Testis (tissue), 3 donors: ENCODE results near the gene GPC3. TPM values are rescaled to one million over a fixed set of nuclear protein-coding genes. Genes with fewer than 3 reads are reported as not detected.

Source experiments
- DNase-seq: peaks from one replicate; pipeline ENCODE4 v3.0.0-alpha.2; 2019
- H3K27ac ChIP-seq, 2 donors: fragments of 200-600 bp; sonication (generic); one replicate each; pipeline ENCODE4 v1.5.1; 2019
- H3K27me3 ChIP-seq: fragments of 200-600 bp; sonication (generic); one replicate; pipeline ENCODE4 v1.5.1; 2019
- H3K36me3 ChIP-seq: fragments of 200-600 bp; sonication (generic); one replicate; pipeline ENCODE4 v1.5.1; 2017; ENCODE audit warnings: low read depth; ENCODE audit errors: missing control alignments
- H3K4me1 ChIP-seq: fragments of 200-600 bp; sonication (generic); one replicate; pipeline ENCODE4 v1.5.1; 2019
- H3K4me3 ChIP-seq, 2 donors: fragments of 200-600 bp; sonication (generic); one replicate each; pipeline ENCODE4 v1.5.1; 2017 to 2019
- H3K9me3 ChIP-seq: fragments of 200-600 bp; sonication (generic); one replicate; pipeline ENCODE4 v1.5.1; 2017
- POLR2A ChIP-seq: fragments of 450-650 bp; IDR thresholded peaks from one replicate; pipeline ENCODE4 v1.6.1; 2017; ENCODE audit warnings: antibody characterized with exemption, mild to moderate bottlenecking, moderate library complexity
- WGBS, 2 donors: methylation state at CpG; one replicate each; pipeline ENCODE4 v1.1.5; 2018; 5-methylcytosine and 5-hydroxymethylcytosine counted together
- intact Hi-C: fragments of 100-400 bp; cut with DNase I; formaldehyde crosslinking; loops from one replicate; pipeline ENCODE4 v1.15.1; 2023; ENCODE audit warnings: low total_unique reads
- polyA plus RNA-seq: library from polyadenylated mRNA; stranded (reverse); fragments of 350-450 nt; fragmentation: Illumina TruSeq; extraction: RNeasy Lipid Tissue Mini Kit (QIAGEN cat#74804); gene quantifications from one replicate; pipeline ENCODE4 v1.2.3, GENCODE V29; 2014; ENCODE audit warnings: low read depth, low replicate concordance; ENCODE audit not compliant: insufficient read depth
- total RNA-seq, 2 donors: library from RNA; depleted of rRNA; stranded (reverse); fragments of >200 nt; gene quantifications; one replicate each; pipeline ENCODE4 v1.2.3, GENCODE V29; 2016
- TF ChIP-seq, protein P1 (sequence below), 3 experiments: fragments of 450-650 bp in 2 of 3; fragments of 200-600 bp in 1 of 3; sonication (generic) in 1 of 3; IDR thresholded peaks; one replicate each; pipeline ENCODE4 v1.5.1; 2016 to 2019; ENCODE audit warnings: antibody characterized with exemption in 3 of 3, mild to moderate bottlenecking in 2 of 3, moderate library complexity in 1 of 3

GPC3 gene
- total and polyA plus RNA-seq, 3 donors from 2014 or later = 4.9 to 12.9 (median 5.4) TPM

DNA sequence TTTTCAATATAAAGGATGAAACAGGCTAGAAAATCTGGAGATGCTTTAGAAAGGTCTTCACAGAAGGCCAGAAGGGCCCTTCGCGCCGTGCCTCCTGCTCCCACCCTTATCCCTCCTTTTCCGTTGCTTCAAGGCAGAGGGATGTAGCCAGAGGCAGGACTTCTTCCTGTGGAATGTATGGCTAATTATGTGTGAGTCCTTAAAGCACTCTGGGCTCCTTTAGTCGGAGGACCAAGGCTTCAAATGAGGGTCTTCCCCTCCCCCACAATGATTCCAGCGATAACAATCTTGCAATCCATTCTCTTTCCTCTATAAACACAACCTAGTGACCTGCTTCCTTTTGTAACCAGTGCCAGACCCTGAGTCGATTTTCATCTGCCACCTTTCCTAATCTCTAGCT, 103.5 kb downstream of the GPC3 start:
- Histone ChIP-seq H3K27me3 (no peaks in the 10 kb centered on the region), H3K9me3 (no peaks in the 10 kb centered on the region), H3K36me3 (no peaks in the 10 kb centered on the region), H3K4me3 (no peak overlapping the region), H3K27ac (no peak overlapping the region), H3K4me1 (no peaks in the 10 kb centered on the region)
- intact Hi-C loops = no loop called here
- no peak for TF ChIP-seq POLR2A
- TF ChIP-seq, protein P1, sequence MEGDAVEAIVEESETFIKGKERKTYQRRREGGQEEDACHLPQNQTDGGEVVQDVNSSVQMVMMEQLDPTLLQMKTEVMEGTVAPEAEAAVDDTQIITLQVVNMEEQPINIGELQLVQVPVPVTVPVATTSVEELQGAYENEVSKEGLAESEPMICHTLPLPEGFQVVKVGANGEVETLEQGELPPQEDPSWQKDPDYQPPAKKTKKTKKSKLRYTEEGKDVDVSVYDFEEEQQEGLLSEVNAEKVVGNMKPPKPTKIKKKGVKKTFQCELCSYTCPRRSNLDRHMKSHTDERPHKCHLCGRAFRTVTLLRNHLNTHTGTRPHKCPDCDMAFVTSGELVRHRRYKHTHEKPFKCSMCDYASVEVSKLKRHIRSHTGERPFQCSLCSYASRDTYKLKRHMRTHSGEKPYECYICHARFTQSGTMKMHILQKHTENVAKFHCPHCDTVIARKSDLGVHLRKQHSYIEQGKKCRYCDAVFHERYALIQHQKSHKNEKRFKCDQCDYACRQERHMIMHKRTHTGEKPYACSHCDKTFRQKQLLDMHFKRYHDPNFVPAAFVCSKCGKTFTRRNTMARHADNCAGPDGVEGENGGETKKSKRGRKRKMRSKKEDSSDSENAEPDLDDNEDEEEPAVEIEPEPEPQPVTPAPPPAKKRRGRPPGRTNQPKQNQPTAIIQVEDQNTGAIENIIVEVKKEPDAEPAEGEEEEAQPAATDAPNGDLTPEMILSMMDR (IDR thresholded peaks at IDR 0.05) = no peak
- WGBS, 2 donors = 62 to 72% methylated on average over 5 to 7 of the region's 7 CpGs
- DNase-seq = no peak

DNA sequence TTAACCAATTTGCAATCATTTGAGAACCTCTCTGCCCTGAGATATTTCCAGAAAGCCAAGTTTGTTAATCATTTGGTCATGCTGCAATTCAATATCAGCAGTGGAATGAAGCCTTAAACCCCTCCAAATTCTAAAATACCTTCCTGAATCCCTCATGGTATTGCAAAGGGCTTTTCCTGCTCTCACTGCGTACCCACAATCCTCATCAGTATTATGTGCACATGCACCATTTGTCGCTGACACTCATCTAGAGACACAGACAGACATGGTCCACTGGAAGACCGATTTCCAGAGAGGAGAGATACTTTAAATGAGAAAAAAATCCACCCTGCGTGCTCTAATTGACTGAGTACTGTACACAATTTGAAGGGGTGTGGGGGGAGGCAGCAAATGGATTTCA, 104.4 kb downstream of the GPC3 start:
- no peaks in the 10 kb centered on the region for H3K27me3 ChIP-seq
- H3K4me3 ChIP-seq = no peak overlapping the region
- intact Hi-C loops = no loop called here
- 95 to 100% methylated on average over 4 of the region's 4 CpGs for WGBS, 2 donors
- H3K9me3 ChIP-seq = no peaks in the 10 kb centered on the region
- no peaks in the 10 kb centered on the region for H3K36me3 ChIP-seq
- no peak overlapping the region for H3K27ac ChIP-seq
- no peak for DNase-seq
- no peaks in the 10 kb centered on the region for H3K4me1 ChIP-seq
- TF ChIP-seq, protein P1 (IDR thresholded peaks at IDR 0.05) = no peak
- no peak for TF ChIP-seq POLR2A

DNA sequence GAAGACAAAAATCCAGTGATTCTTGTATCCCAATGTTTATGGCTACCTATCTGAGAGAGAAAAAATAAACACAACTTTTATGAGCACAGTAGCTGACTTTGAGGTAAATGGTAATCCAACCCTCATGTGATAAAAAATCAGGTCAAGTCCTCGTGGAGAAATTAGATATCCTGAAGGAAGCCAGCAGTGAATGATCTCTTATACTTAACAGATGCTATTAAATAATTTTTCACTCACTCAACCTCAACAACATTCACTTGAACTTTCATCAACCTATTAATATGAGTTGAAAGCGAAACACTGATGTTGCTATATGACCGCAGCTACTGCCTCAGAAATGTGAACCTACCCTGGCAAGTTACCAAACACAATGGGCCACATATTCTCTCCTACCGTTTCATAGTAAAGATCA, 105.4 kb downstream of the GPC3 start:
- Histone ChIP-seq H3K4me1 (no peaks in the 10 kb centered on the region), H3K36me3 (no peaks in the 10 kb centered on the region), H3K4me3 (no peak overlapping the region), H3K9me3 (no peaks in the 10 kb centered on the region), H3K27ac (no peak overlapping the region), H3K27me3 (no peaks in the 10 kb centered on the region)
- no peak for DNase-seq
- intact Hi-C loops = no loop called here
- TF ChIP-seq POLR2A = no peak
- TF ChIP-seq, protein P1 (IDR thresholded peaks at IDR 0.05) = no peak
- WGBS, 2 donors = 68 to 87% methylated on average over 4 of the region's 4 CpGs

DNA sequence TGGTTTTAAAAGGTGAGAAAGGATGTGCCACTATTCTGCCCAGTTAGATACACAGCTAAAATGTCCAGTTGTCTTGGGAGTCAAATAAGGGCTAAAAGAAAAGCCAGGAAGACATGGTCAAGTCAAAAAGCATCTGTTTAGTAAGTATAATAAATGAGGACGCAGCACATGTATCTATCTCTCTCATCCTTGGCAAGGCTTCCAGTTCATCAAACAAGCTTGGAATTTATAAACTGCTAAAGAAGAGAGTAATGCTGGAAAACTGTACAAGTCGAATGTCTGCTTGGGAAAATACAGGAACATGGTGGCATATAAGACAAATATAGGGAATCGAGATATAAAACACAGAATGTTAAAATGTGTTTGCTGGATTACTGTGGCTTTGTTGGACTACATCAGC, 106.7 kb downstream of the GPC3 start:
- Histone ChIP-seq H3K36me3 (no peaks in the 10 kb centered on the region), H3K9me3 (no peaks in the 10 kb centered on the region), H3K4me1 (no peaks in the 10 kb centered on the region), H3K4me3 (no peak overlapping the region), H3K27me3 (no peaks in the 10 kb centered on the region), H3K27ac (no peak overlapping the region)
- TF ChIP-seq, protein P1 (IDR thresholded peaks at IDR 0.05) = no peak
- TF ChIP-seq POLR2A = no peak
- no peak for DNase-seq
- intact Hi-C loops = no loop called here
- WGBS, 2 donors = 94 to 96% methylated on average over 3 of the region's 3 CpGs

DNA sequence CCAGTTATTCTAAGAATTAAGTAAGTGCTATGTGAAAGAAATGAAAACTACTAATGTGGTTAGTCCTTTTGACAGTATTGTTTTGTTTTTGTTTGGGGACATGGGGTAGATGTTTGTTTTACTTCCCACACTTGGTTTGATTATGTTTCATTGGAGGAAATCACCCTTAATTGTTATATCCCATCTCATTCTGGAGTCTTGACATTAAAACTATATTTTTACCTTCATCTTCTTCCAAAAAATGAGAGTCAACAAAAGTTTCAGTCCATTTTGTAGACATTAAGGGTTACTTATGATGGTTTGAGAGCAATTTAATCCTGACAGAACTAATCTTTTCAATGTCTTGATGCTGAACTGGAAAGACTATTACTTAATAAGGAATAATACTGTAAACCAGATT, 108.7 kb downstream of the GPC3 start:
- H3K27me3 ChIP-seq = no peaks in the 10 kb centered on the region
- DNase-seq = no peak
- no peak for TF ChIP-seq POLR2A
- TF ChIP-seq, protein P1 (IDR thresholded peaks at IDR 0.05) = no peak
- no peaks in the 10 kb centered on the region for H3K36me3 ChIP-seq
- no peak overlapping the region for H3K4me3 ChIP-seq
- intact Hi-C loops = no loop called here
- H3K4me1 ChIP-seq = no peaks in the 10 kb centered on the region
- H3K27ac ChIP-seq = no peak overlapping the region
- no peaks in the 10 kb centered on the region for H3K9me3 ChIP-seq
